Sigmoid colon (tissue), 7 donors: Measurements from ENCODE around the gene GDF11. TPM values are rescaled to one million over a fixed set of nuclear protein-coding genes. Genes with fewer than 3 reads are reported as not detected.
A peak's percentile ranks its signal among the peaks of the same experiment; 100 is the strongest.

Source experiments
- DNase-seq: peaks from one replicate; pipeline ENCODE4 v3.0.0-alpha.2; 2019
- H3K27ac ChIP-seq, 4 donors: fragments of 200-600 bp; sonication (generic); one replicate each; pipeline ENCODE4 v1.5.1; 2016 to 2019; ENCODE audit warnings: mild to moderate bottlenecking in 1 of 4
- H3K27me3 ChIP-seq, 3 donors: fragments of 200-600 bp; sonication (generic); one replicate each; pipeline ENCODE4 v1.5.1; 2019; ENCODE audit warnings: mild to moderate bottlenecking in 1 of 3
- H3K36me3 ChIP-seq, 4 donors: fragments of 200-600 bp; sonication (generic); one replicate each; pipeline ENCODE4 v1.5.1; 2016 to 2019
- H3K4me1 ChIP-seq, 4 donors: fragments of 200-600 bp; sonication (generic); one replicate each; pipeline ENCODE4 v1.5.1; 2017 to 2019
- H3K4me3 ChIP-seq, 4 donors: fragments of 200-600 bp; sonication (generic); one replicate each; pipeline ENCODE4 v1.5.1; 2017 to 2019; ENCODE audit warnings: mild to moderate bottlenecking in 2 of 4, moderate library complexity in 1 of 4
- H3K9me3 ChIP-seq, 4 donors: fragments of 200-600 bp in 3 of 4; sonication (generic) in 3 of 4; one replicate each; pipeline versions ENCODE4 v1.5.1 to v1.6.1; 2013 to 2019
- EP300 ChIP-seq, 4 donors: sonication (generic); formaldehyde crosslinking; IDR thresholded peaks; one replicate each; pipeline ENCODE4 v1.6.1; 2017; ENCODE audit warnings: antibody characterized with exemption in 4 of 4
- POLR2A ChIP-seq, 2 donors: fragments of 450-650 bp; IDR thresholded peaks; one replicate each; pipeline ENCODE4 v1.6.1; 2016; ENCODE audit warnings: antibody characterized with exemption in 2 of 2, mild to moderate bottlenecking in 2 of 2, moderate library complexity in 2 of 2
- POLR2AphosphoS5 ChIP-seq, 4 donors: sonication (generic); formaldehyde crosslinking; IDR thresholded peaks; one replicate each; pipeline ENCODE4 v1.6.1; 2017; ENCODE audit warnings: antibody characterized with exemption in 4 of 4
- WGBS, 2 donors: extraction: QIAGEN DNeasy Blood & Tissue Kit; methylation state at CpG; one replicate each; pipeline ENCODE4 v1.1.7; 2013; 5-methylcytosine and 5-hydroxymethylcytosine counted together
- intact Hi-C: fragments of 100-400 bp; cut with DNase I; formaldehyde crosslinking; loops from one replicate; pipeline ENCODE4 v1.15.1; 2023
- polyA plus RNA-seq, 3 donors: library from polyadenylated mRNA; stranded (reverse); fragments of 200-250 nt; gene quantifications; one replicate each; pipeline ENCODE4 v1.2.3, GENCODE V29; 2013
- total RNA-seq, 4 donors: library from RNA; depleted of rRNA; stranded (reverse); fragments of >200 nt; gene quantifications; one replicate each; pipeline ENCODE4 v1.1.0, GENCODE V29; 2016
- TF ChIP-seq, protein P1 (sequence below), 4 experiments: fragments of 450-650 bp in 3 of 4; fragments of 200-600 bp in 1 of 4; IDR thresholded peaks; one replicate each; pipeline ENCODE4 v1.5.1; 2016 to 2019; ENCODE audit warnings: antibody characterized with exemption in 4 of 4, mild to moderate bottlenecking in 3 of 4, moderate library complexity in 2 of 4
- donor health status: healthy with polysubstance abuse.
- donor health status: Bipolar disorder and iron deficiency.
- donor health status: healthy.

GDF11 gene
- total and polyA plus RNA-seq, 7 donors = 1.2 to 12.2 (median 4.3) TPM

GRCh38 chr12:55708695-55709233 lies 34.2 kb upstream of the GDF11 start:
- WGBS, 2 donors = 16 to 24% methylated on average over 3 of the region's 3 CpGs
- Histone ChIP-seq H3K36me3 (no peaks in the 10 kb centered on the region), H3K4me1 (peaks cover 0 to 70% (median 56%) of the 10 kb centered on the region in 4 donors), H3K9me3 (no peaks in the 10 kb centered on the region), H3K4me3 (peak overlapping the region in 3 of 4 donors; percentile 75 to 82 (median 81)), H3K27me3 (no peaks in the 10 kb centered on the region), H3K27ac (peak overlapping the region; percentile 94 to 100 (median 98))
- no peak for DNase-seq
- intact Hi-C loops = no loop called here
- TF ChIP-seq POLR2AphosphoS5 (IDR thresholded peaks at IDR 0.05) (peak in 3 of 4 donors; percentile 15 to 67 (median 28)), POLR2A (IDR thresholded peaks at IDR 0.05) (no peak)

- DNase-seq = no peak
- Histone ChIP-seq H3K4me3 (peak overlapping the region in 1 of 4 donors; percentile 12), H3K9me3 (no peaks in the 10 kb centered on the region), H3K27ac (peak overlapping the region; percentile 76 to 100 (median 97)), H3K36me3 (no peaks in the 10 kb centered on the region), H3K4me1 (peaks cover 0 to 78% (median 71%) of the 10 kb centered on the region in 4 donors), H3K27me3 (no peaks in the 10 kb centered on the region)
- intact Hi-C loops = no loop called here
- WGBS, 2 donors = 74 to 80% methylated on average over 4 of the region's 4 CpGs
- TF ChIP-seq EP300 (IDR thresholded peaks at IDR 0.05) (no peak), POLR2AphosphoS5 (IDR thresholded peaks at IDR 0.05) (no peak), POLR2A (IDR thresholded peaks at IDR 0.05) (no peak)
- TF ChIP-seq, protein P1, sequence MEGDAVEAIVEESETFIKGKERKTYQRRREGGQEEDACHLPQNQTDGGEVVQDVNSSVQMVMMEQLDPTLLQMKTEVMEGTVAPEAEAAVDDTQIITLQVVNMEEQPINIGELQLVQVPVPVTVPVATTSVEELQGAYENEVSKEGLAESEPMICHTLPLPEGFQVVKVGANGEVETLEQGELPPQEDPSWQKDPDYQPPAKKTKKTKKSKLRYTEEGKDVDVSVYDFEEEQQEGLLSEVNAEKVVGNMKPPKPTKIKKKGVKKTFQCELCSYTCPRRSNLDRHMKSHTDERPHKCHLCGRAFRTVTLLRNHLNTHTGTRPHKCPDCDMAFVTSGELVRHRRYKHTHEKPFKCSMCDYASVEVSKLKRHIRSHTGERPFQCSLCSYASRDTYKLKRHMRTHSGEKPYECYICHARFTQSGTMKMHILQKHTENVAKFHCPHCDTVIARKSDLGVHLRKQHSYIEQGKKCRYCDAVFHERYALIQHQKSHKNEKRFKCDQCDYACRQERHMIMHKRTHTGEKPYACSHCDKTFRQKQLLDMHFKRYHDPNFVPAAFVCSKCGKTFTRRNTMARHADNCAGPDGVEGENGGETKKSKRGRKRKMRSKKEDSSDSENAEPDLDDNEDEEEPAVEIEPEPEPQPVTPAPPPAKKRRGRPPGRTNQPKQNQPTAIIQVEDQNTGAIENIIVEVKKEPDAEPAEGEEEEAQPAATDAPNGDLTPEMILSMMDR (IDR thresholded peaks at IDR 0.05) = no peak
These were observed 31.0 kb upstream of the GDF11 start for GRCh38 chr12:55711786-55712553.

DNA sequence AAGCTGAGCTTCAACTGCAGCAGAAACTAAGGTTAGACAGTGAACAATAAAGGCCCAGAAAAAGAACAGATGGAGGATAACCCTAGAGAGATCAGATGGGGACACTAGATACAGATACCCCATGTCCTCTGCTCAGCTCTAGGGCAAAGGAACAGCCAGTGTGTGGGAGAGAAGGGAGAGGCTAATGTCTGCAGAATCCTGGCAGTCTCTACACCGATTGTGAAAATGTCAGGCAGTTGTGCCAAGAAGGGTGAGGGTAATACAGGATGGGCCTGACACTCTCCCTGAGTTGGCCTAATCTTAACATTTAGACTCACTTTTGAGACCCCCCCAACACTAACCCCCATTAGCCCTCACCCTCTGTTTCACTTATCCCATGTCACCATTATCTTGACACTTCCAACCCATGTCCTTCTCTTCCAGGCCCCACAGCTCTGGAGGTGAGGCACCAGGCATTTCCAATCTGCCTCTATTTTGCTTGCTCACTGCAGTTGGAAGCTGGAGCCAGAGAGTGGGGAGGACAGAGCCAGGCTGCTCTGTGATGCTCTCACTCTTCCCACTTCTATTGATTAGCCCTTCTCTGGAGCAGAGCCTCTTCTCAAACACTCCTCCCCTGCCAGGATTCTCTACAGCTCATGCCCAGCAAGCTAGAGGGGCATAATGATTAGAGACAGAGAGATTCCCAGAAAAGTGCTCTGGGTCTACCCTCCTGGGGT lies 30.1 kb upstream of the GDF11 start:
- H3K4me3 ChIP-seq = no peak overlapping the region
- peak overlapping the region; percentile 76 to 100 (median 97) for H3K27ac ChIP-seq

GRCh38 chr12:55713721-55714120 lies 29.2 kb upstream of the GDF11 start:
- intact Hi-C loops = no loop called here
- H3K27me3 ChIP-seq = no peaks in the 10 kb centered on the region
- no peaks in the 10 kb centered on the region for H3K9me3 ChIP-seq
- peaks cover 0 to 87% (median 75%) of the 10 kb centered on the region in 4 donors for H3K4me1 ChIP-seq
- 80 to 81% methylated on average over 2 of the region's 2 CpGs for WGBS, 2 donors
- no peak for TF ChIP-seq EP300 (IDR thresholded peaks at IDR 0.05)
- no peak for TF ChIP-seq POLR2AphosphoS5 (IDR thresholded peaks at IDR 0.05)
- TF ChIP-seq POLR2A (IDR thresholded peaks at IDR 0.05) = no peak
- TF ChIP-seq, protein P1 (IDR thresholded peaks at IDR 0.05) = no peak
- no peak for DNase-seq
- peak overlapping the region; percentile 76 to 100 (median 97) for H3K27ac ChIP-seq
- H3K4me3 ChIP-seq = no peak overlapping the region
- H3K36me3 ChIP-seq = no peaks in the 10 kb centered on the region

More for the DNA sequence above, 30.1 kb upstream of the GDF11 start:
- no peaks in the 10 kb centered on the region for H3K27me3 ChIP-seq
- no peaks in the 10 kb centered on the region for H3K36me3 ChIP-seq
- no peaks in the 10 kb centered on the region for H3K9me3 ChIP-seq
- WGBS, 2 donors = 49 to 59% methylated on average over 1 of the region's 1 CpG
- TF ChIP-seq POLR2AphosphoS5 (IDR thresholded peaks at IDR 0.05) (no peak), EP300 (IDR thresholded peaks at IDR 0.05) (no peak), POLR2A (IDR thresholded peaks at IDR 0.05) (no peak)
- TF ChIP-seq, protein P1 (IDR thresholded peaks at IDR 0.05) = no peak
- no peak for DNase-seq
- intact Hi-C loops = no loop called here
- H3K4me1 ChIP-seq = peaks cover 0 to 86% (median 74%) of the 10 kb centered on the region in 4 donors
